ENCODE results near the gene DAZ4. TPM values are rescaled to one million over a fixed set of nuclear protein-coding genes. Genes with fewer than 3 reads are reported as not detected.
"Not testable (repeated sequence)": the region's sequence is repeated elsewhere in the genome, so short reads cannot be mapped to it uniquely, and the experiment has no call there.

The DAZ4 gene
- polyA plus RNA-seq = not detected

GRCh38 chrY:24833619-24834018 is at the start of gene DAZ4:
DAZ4 (plus strand) TSS chrY:24833919; CDS start chrY:24834127, 208 bp downstream.
- not testable (repeated sequence) for H3K36me3 ChIP-seq (ENCODE audit: control insufficient read depth in 2 of 2, insufficient read depth in 2 of 2, low read length in 1 of 2); H3K27me3 ChIP-seq (ENCODE audit: control insufficient read depth in 1 of 2, insufficient read depth in 2 of 2, low read length in 2 of 2); H3K27ac ChIP-seq (ENCODE audit: low read depth in 2 of 2, low read length in 1 of 2); H3K9me3 ChIP-seq (ENCODE audit: control insufficient read depth in 2 of 2, insufficient read depth in 1 of 2, low read depth in 1 of 2, low read length in 1 of 2); H3K4me1 ChIP-seq (ENCODE audit: control insufficient read depth in 2 of 2, insufficient read depth in 2 of 2, low read length in 1 of 2); H3K4me3 ChIP-seq (ENCODE audit: low read depth in 1 of 2, low read length in 2 of 2)
- WGBS, 2 donors = 93% methylated on average over 10 of the region's 23 CpGs; no CpG with 5 or more reads in 1 of the 2 donors

GRCh38 chrY:24813293-24813692 is 20.4 kb upstream of the DAZ4 start, which contains the start of gene DAZ3:
DAZ3 (minus strand) TSS chrY:24813393; CDS start chrY:24813185, 208 bp downstream.
- H3K27ac ChIP-seq (ENCODE audit: low read depth in 2 of 2, low read length in 1 of 2); H3K27me3 ChIP-seq (ENCODE audit: control insufficient read depth in 1 of 2, insufficient read depth in 2 of 2, low read length in 2 of 2); H3K4me1 ChIP-seq (ENCODE audit: control insufficient read depth in 2 of 2, insufficient read depth in 2 of 2, low read length in 1 of 2); H3K9me3 ChIP-seq (ENCODE audit: control insufficient read depth in 2 of 2, insufficient read depth in 1 of 2, low read depth in 1 of 2, low read length in 1 of 2); H3K4me3 ChIP-seq (ENCODE audit: low read depth in 1 of 2, low read length in 2 of 2); H3K36me3 ChIP-seq (ENCODE audit: control insufficient read depth in 2 of 2, insufficient read depth in 2 of 2, low read length in 1 of 2): not testable (repeated sequence)
- WGBS, 2 donors = no CpG with 5 or more reads among the region's 23 CpGs

GRCh38 chrY:24821836-24822235 is 11.9 kb upstream of the DAZ4 start:
- not testable (repeated sequence) for H3K27ac ChIP-seq (ENCODE audit: low read depth in 2 of 2, low read length in 1 of 2); H3K36me3 ChIP-seq (ENCODE audit: control insufficient read depth in 2 of 2, insufficient read depth in 2 of 2, low read length in 1 of 2); H3K9me3 ChIP-seq (ENCODE audit: control insufficient read depth in 2 of 2, insufficient read depth in 1 of 2, low read depth in 1 of 2, low read length in 1 of 2); H3K27me3 ChIP-seq (ENCODE audit: control insufficient read depth in 1 of 2, insufficient read depth in 2 of 2, low read length in 2 of 2); H3K4me3 ChIP-seq (ENCODE audit: low read depth in 1 of 2, low read length in 2 of 2); H3K4me1 ChIP-seq (ENCODE audit: control insufficient read depth in 2 of 2, insufficient read depth in 2 of 2, low read length in 1 of 2)
- no CpG with 5 or more reads among the region's 3 CpGs for WGBS, 2 donors

GRCh38 chrY:24824184-24824879 is 9.4 kb upstream of the DAZ4 start:
- not testable (repeated sequence) for H3K27me3 ChIP-seq (ENCODE audit: control insufficient read depth in 1 of 2, insufficient read depth in 2 of 2, low read length in 2 of 2); H3K4me3 ChIP-seq (ENCODE audit: low read depth in 1 of 2, low read length in 2 of 2); H3K9me3 ChIP-seq (ENCODE audit: control insufficient read depth in 2 of 2, insufficient read depth in 1 of 2, low read depth in 1 of 2, low read length in 1 of 2); H3K36me3 ChIP-seq (ENCODE audit: control insufficient read depth in 2 of 2, insufficient read depth in 2 of 2, low read length in 1 of 2); H3K27ac ChIP-seq (ENCODE audit: low read depth in 2 of 2, low read length in 1 of 2); H3K4me1 ChIP-seq (ENCODE audit: control insufficient read depth in 2 of 2, insufficient read depth in 2 of 2, low read length in 1 of 2)
- WGBS, 2 donors = 38% methylated on average over 1 of the region's 4 CpGs; no CpG with 5 or more reads in 1 of the 2 donors

- H3K27me3 ChIP-seq (ENCODE audit: control insufficient read depth in 1 of 2, insufficient read depth in 2 of 2, low read length in 2 of 2); H3K4me1 ChIP-seq (ENCODE audit: control insufficient read depth in 2 of 2, insufficient read depth in 2 of 2, low read length in 1 of 2); H3K27ac ChIP-seq (ENCODE audit: low read depth in 2 of 2, low read length in 1 of 2); H3K36me3 ChIP-seq (ENCODE audit: control insufficient read depth in 2 of 2, insufficient read depth in 2 of 2, low read length in 1 of 2); H3K9me3 ChIP-seq (ENCODE audit: control insufficient read depth in 2 of 2, insufficient read depth in 1 of 2, low read depth in 1 of 2, low read length in 1 of 2); H3K4me3 ChIP-seq (ENCODE audit: low read depth in 1 of 2, low read length in 2 of 2): not testable (repeated sequence)
- WGBS, 2 donors = no CpG with 5 or more reads among the region's 4 CpGs
Observed at GRCh38 chrY:24825069-24825468, 8.7 kb upstream of the DAZ4 start.

Other genes with a start within 250 kb of the DAZ4 start
- not detected for gene BPY2B, start 215.9 kb upstream of the DAZ4 start, polyA plus RNA-seq
- not detected for gene DAZ3, start 20.5 kb upstream of the DAZ4 start, polyA plus RNA-seq
- gene BPY2C, start 218.2 kb downstream of the DAZ4 start, polyA plus RNA-seq = not detected

All from esophagus (tissue), 2 donors.